ENCODE data around the gene FCER1A.

FCER1A gene

DNA sequence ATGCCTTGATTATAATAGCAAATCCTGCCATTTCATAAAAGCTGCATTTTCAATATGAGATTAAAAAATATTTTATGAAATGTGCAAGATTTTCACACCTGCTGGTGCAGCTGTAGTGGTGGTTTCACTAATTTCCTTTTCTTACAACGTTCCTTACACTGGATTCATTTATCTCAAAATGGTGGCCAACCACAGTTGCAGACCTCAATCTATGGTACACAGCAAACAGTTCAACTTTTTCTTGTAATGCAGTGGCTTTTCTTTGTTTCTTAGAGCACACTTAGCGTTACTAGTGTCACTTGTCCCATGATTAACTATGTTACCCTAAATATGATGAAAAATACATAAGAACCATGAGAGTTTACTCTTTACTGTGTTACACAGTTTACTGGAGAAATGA is 32.7 kb downstream of the FCER1A start:
- no peaks in the 10 kb centered on the region for H3K4me1 ChIP-seq (ENCODE audit: low read length)
- TF ChIP-seq, protein P1, sequence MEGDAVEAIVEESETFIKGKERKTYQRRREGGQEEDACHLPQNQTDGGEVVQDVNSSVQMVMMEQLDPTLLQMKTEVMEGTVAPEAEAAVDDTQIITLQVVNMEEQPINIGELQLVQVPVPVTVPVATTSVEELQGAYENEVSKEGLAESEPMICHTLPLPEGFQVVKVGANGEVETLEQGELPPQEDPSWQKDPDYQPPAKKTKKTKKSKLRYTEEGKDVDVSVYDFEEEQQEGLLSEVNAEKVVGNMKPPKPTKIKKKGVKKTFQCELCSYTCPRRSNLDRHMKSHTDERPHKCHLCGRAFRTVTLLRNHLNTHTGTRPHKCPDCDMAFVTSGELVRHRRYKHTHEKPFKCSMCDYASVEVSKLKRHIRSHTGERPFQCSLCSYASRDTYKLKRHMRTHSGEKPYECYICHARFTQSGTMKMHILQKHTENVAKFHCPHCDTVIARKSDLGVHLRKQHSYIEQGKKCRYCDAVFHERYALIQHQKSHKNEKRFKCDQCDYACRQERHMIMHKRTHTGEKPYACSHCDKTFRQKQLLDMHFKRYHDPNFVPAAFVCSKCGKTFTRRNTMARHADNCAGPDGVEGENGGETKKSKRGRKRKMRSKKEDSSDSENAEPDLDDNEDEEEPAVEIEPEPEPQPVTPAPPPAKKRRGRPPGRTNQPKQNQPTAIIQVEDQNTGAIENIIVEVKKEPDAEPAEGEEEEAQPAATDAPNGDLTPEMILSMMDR (IDR thresholded peaks at IDR 0.05; ENCODE audit: low read depth, low read length): no peak
- no peak for TF ChIP-seq EZH2phosphoT487 (IDR thresholded peaks at IDR 0.05; ENCODE audit: low read depth)
- H3K4me3 ChIP-seq (ENCODE audit: low read length): no peak overlapping the region
- no peak overlapping the region for H3K27ac ChIP-seq (ENCODE audit: low read length)
- no peak overlapping the region for H3K4me2 ChIP-seq (ENCODE audit: low read length)
- H3K27me3 ChIP-seq (ENCODE audit: low read depth, low read length): no peaks in the 10 kb centered on the region
- no peaks in the 10 kb centered on the region for H3K79me2 ChIP-seq (ENCODE audit: low read length)
- H3K9ac ChIP-seq (ENCODE audit: low read length): no peak overlapping the region
- no peaks in the 10 kb centered on the region for H3K9me3 ChIP-seq (ENCODE audit: insufficient read depth, low read length)
- no peaks in the 10 kb centered on the region for H4K20me1 ChIP-seq (ENCODE audit: insufficient read depth, low read length)
- H2AFZ ChIP-seq (ENCODE audit: low read depth, low read length): no peak overlapping the region
- H3K36me3 ChIP-seq (replicated peaks; ENCODE audit: low read depth, low read length): no peaks in the 10 kb centered on the region

- Histone ChIP-seq H3K79me2 (ENCODE audit: low read length) (no peaks in the 10 kb centered on the region), H3K9me3 (ENCODE audit: insufficient read depth, low read length) (no peaks in the 10 kb centered on the region), H4K20me1 (ENCODE audit: insufficient read depth, low read length) (no peaks in the 10 kb centered on the region), H3K27me3 (ENCODE audit: low read depth, low read length) (no peaks in the 10 kb centered on the region), H3K4me3 (ENCODE audit: low read length) (no peak overlapping the region), H3K36me3 (replicated peaks; ENCODE audit: low read depth, low read length) (no peaks in the 10 kb centered on the region), H3K4me2 (ENCODE audit: low read length) (no peak overlapping the region), H3K9ac (ENCODE audit: low read length) (no peak overlapping the region), H3K4me1 (ENCODE audit: low read length) (peaks cover 9% of the 10 kb centered on the region; the same call in 1 of the 2 replicates), H3K27ac (ENCODE audit: low read length) (no peak overlapping the region), H2AFZ (ENCODE audit: low read depth, low read length) (peak overlapping the region; percentile 10; the same call in 1 of the 2 replicates)
- no peak for TF ChIP-seq EZH2phosphoT487 (IDR thresholded peaks at IDR 0.05; ENCODE audit: low read depth)
- TF ChIP-seq, protein P1 (IDR thresholded peaks at IDR 0.05; ENCODE audit: low read depth, low read length): peak; percentile 10; the same call in 1 of the 2 replicates
Measured at GRCh38 chr1:159338018-159338417, 35.9 kb downstream of the FCER1A start.

- no peak for TF ChIP-seq EZH2phosphoT487 (IDR thresholded peaks at IDR 0.05; ENCODE audit: low read depth)
- TF ChIP-seq, protein P1 (IDR thresholded peaks at IDR 0.05; ENCODE audit: low read depth, low read length): no peak
- H3K36me3 ChIP-seq (replicated peaks; ENCODE audit: low read depth, low read length): no peaks in the 10 kb centered on the region
Measured at GRCh38 chr1:159339536-159339935, 37.4 kb downstream of the FCER1A start.

DNA sequence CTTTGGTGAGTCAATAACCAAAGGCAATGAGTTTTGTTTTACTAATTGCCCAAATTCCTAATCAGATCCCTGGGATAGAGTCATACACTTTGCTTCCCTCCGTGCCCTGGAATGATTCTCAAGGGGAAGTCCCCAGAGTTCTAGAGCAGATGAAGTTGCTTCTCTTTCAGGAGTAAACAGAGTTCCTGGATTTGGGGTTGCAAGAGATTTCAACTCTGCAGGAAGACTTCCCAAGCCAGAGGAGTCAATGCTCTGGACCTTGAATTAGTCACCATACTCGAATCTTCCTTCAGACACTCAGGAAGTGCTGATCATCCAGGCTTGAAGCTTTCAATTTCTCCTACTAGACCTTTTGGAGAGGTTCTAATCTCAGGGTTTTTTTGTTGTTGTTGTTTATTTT is 39.6 kb downstream of the FCER1A start:
- Histone ChIP-seq H3K9ac (ENCODE audit: low read length) (no peak overlapping the region), H4K20me1 (ENCODE audit: insufficient read depth, low read length) (no peaks in the 10 kb centered on the region), H3K79me2 (ENCODE audit: low read length) (no peaks in the 10 kb centered on the region), H3K4me3 (ENCODE audit: low read length) (no peak overlapping the region), H3K9me3 (ENCODE audit: insufficient read depth, low read length) (no peaks in the 10 kb centered on the region), H3K4me2 (ENCODE audit: low read length) (no peak overlapping the region), H3K4me1 (ENCODE audit: low read length) (peaks cover 9% of the 10 kb centered on the region; the same call in 1 of the 2 replicates), H3K36me3 (replicated peaks; ENCODE audit: low read depth, low read length) (no peaks in the 10 kb centered on the region), H3K27ac (ENCODE audit: low read length) (no peak overlapping the region), H3K27me3 (ENCODE audit: low read depth, low read length) (no peaks in the 10 kb centered on the region), H2AFZ (ENCODE audit: low read depth, low read length) (no peak overlapping the region)
- TF ChIP-seq EZH2phosphoT487 (IDR thresholded peaks at IDR 0.05; ENCODE audit: low read depth): no peak
- TF ChIP-seq, protein P1 (IDR thresholded peaks at IDR 0.05; ENCODE audit: low read depth, low read length): no peak

More at GRCh38 chr1:159339536-159339935, 37.4 kb downstream of the FCER1A start:
- H3K79me2 ChIP-seq (ENCODE audit: low read length): no peaks in the 10 kb centered on the region
- H3K9me3 ChIP-seq (ENCODE audit: insufficient read depth, low read length): no peaks in the 10 kb centered on the region
- H3K4me2 ChIP-seq (ENCODE audit: low read length): no peak overlapping the region
- no peak overlapping the region for H3K9ac ChIP-seq (ENCODE audit: low read length)
- H3K4me3 ChIP-seq (ENCODE audit: low read length): no peak overlapping the region
- H3K27me3 ChIP-seq (ENCODE audit: low read depth, low read length): no peaks in the 10 kb centered on the region
- no peak overlapping the region for H2AFZ ChIP-seq (ENCODE audit: low read depth, low read length)
- H3K4me1 ChIP-seq (ENCODE audit: low read length): peaks cover 9% of the 10 kb centered on the region; the same call in 1 of the 2 replicates
- H3K27ac ChIP-seq (ENCODE audit: low read length): no peak overlapping the region
- H4K20me1 ChIP-seq (ENCODE audit: insufficient read depth, low read length): no peaks in the 10 kb centered on the region
